ENCODE results near the gene GPC2.
A peak's percentile ranks its signal among the peaks of the same experiment; 100 is the strongest.
"Not testable (repeated sequence)": the region's sequence is repeated elsewhere in the genome, so short reads cannot be mapped to it uniquely, and the experiment has no call there.

Gene GPC2

GRCh38 chr7:100191775-100192174, 14.6 kb upstream of the GPC2 start:
- Histone ChIP-seq H3K4me1 (peaks cover 48% of the 10 kb centered on the region), H3K4me2 (ENCODE audit: low read length) (peak overlapping the region; percentile 47), H3K4me3 (ENCODE audit: low read depth, low read length) (no peak overlapping the region), H3K27me3 (ENCODE audit: control insufficient read depth, insufficient read depth, low read length) (no peaks in the 10 kb centered on the region), H3K9me3 (ENCODE audit: control insufficient read depth, low read length) (no peaks in the 10 kb centered on the region), H3K36me3 (ENCODE audit: control insufficient read depth, insufficient read depth, low read length) (no peaks in the 10 kb centered on the region), H2AFZ (peak overlapping the region; percentile 81), H3K27ac (peak overlapping the region; percentile 92), H3K79me2 (no peaks in the 10 kb centered on the region), H3K9ac (no peak overlapping the region)
- no peak for TF ChIP-seq CTCF (IDR thresholded peaks at IDR 0.05)

DNA sequence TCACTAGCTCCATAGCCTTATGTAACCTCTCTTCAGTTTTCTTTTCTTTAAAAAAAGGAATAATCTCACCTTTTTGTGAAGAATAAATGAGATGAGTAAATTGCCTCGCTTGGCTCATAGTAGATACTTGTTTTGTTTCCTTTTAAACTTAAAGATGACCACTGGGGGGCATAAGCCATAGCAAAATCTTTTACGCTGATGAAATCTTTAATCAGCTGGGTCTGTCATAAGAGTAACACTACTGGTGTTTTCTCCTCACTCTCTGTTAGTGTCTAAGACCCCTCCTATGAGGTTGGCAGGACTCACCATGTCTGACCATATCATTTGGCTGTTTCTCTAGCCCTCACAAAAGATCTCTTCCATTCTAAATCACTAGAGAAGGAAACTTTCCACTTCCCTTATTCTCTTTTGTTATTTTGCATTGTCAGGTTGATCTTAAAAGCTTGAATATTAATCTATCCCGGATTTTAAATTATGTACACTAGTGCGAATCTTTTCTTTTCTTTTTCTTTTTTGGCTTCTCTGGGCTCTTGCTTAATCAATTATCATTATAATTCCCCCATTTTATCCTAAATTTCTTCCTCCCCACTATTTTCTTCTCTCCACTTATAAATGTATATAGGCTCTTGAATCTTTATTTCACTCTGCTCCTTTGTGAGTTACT, 13.0 kb upstream of the GPC2 start:
- no peaks in the 10 kb centered on the region for H3K36me3 ChIP-seq (ENCODE audit: control insufficient read depth, insufficient read depth, low read length)
- peaks cover 48% of the 10 kb centered on the region for H3K4me1 ChIP-seq
- peak overlapping the region; percentile 92 for H3K27ac ChIP-seq
- H3K9ac ChIP-seq: no peak overlapping the region
- TF ChIP-seq CTCF (IDR thresholded peaks at IDR 0.05): peak; percentile 45
- H3K4me3 ChIP-seq (ENCODE audit: low read depth, low read length): no peak overlapping the region
- H3K9me3 ChIP-seq (ENCODE audit: control insufficient read depth, low read length): no peaks in the 10 kb centered on the region
- H3K4me2 ChIP-seq (ENCODE audit: low read length): peak overlapping the region; percentile 48
- no peaks in the 10 kb centered on the region for H3K79me2 ChIP-seq
- H2AFZ ChIP-seq: peak overlapping the region; percentile 81
- H3K27me3 ChIP-seq (ENCODE audit: control insufficient read depth, insufficient read depth, low read length): no peaks in the 10 kb centered on the region

DNA sequence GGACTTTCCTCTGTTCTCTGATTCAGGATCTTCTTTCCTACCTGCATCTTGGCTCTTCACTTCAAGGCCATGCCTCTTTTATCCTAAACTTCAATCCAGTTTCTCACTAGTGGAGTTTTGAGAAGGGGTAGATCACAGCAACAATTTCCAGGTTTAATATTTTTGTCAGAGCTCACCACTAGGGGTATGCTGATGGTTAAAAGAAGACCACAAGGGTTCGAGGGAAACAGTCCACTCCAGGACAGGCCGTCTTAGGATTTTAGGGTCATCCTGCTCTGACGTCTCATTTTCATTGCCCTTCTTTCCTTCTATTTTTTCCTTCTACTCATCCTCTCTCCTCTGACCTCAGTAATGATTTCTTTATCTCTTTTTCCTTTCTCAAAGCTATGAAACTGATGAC, 11.9 kb upstream of the GPC2 start:
- Histone ChIP-seq H3K4me2 (ENCODE audit: low read length) (peak overlapping the region; percentile 40), H3K79me2 (no peaks in the 10 kb centered on the region), H3K27ac (peak overlapping the region; percentile 92), H2AFZ (peak overlapping the region; percentile 81), H3K4me3 (ENCODE audit: low read depth, low read length) (no peak overlapping the region), H3K27me3 (ENCODE audit: control insufficient read depth, insufficient read depth, low read length) (no peaks in the 10 kb centered on the region), H3K36me3 (ENCODE audit: control insufficient read depth, insufficient read depth, low read length) (no peaks in the 10 kb centered on the region), H3K9ac (no peak overlapping the region), H3K4me1 (peaks cover 48% of the 10 kb centered on the region), H3K9me3 (ENCODE audit: control insufficient read depth, low read length) (no peaks in the 10 kb centered on the region)
- peak; percentile 13 for TF ChIP-seq CTCF (IDR thresholded peaks at IDR 0.05)

DNA sequence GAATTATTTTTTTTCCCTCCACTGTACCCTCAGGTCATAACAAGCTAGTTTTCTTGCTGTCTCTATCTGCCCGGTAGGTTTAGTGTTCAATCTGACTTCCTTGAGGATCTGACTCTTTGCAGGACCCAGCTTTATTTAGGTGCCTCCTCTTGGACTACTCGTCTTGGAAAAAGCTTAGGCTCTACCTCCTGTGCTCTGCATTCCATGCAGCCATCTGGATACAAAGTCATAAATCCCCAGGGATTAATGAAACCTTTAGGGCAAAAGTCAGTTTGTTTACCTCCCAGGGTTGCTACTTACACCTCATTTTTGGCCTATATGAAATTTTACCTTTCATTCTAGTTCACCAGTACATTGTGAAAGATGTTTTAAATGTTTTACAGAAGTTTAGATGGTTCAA, 8.5 kb upstream of the GPC2 start:
- Histone ChIP-seq H3K9ac (no peak overlapping the region), H3K4me1 (peaks cover 21% of the 10 kb centered on the region), H3K9me3 (ENCODE audit: control insufficient read depth, low read length) (no peaks in the 10 kb centered on the region), H3K4me2 (ENCODE audit: low read length) (no peak overlapping the region), H2AFZ (no peak overlapping the region), H3K27me3 (ENCODE audit: control insufficient read depth, insufficient read depth, low read length) (no peaks in the 10 kb centered on the region), H3K27ac (no peak overlapping the region), H3K4me3 (ENCODE audit: low read depth, low read length) (no peak overlapping the region), H3K36me3 (ENCODE audit: control insufficient read depth, insufficient read depth, low read length) (no peaks in the 10 kb centered on the region), H3K79me2 (no peaks in the 10 kb centered on the region)
- no peak for TF ChIP-seq CTCF (IDR thresholded peaks at IDR 0.05)

- not testable (repeated sequence) for H3K9ac ChIP-seq; H2AFZ ChIP-seq; H3K27me3 ChIP-seq (ENCODE audit: control insufficient read depth, insufficient read depth, low read length); H3K9me3 ChIP-seq (ENCODE audit: control insufficient read depth, low read length); H3K4me2 ChIP-seq (ENCODE audit: low read length); H3K4me3 ChIP-seq (ENCODE audit: low read depth, low read length); H3K4me1 ChIP-seq; H3K36me3 ChIP-seq (ENCODE audit: control insufficient read depth, insufficient read depth, low read length); H3K27ac ChIP-seq; H3K79me2 ChIP-seq
These were observed 5.9 kb upstream of the GPC2 start for GRCh38 chr7:100183090-100183489.

DNA sequence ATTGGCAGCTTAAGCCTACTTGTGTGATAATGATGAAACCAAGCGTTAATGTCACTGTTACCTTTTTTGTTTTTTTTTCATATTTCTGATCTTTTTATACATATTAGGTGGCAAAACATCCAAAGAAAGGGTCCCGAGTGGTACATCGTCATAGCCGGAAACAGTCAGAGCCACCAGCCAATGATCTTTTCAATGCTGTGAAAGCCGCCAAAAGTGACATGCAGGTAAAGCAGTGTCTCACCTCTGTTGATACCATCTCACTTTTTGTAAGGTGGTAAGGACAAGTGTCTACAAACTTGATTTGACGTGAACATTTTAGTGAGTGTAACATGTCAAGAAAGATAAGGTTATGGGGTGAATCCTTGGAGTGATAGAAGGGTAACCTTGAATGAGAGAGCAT, 5.4 kb upstream of the GPC2 start:
- not testable (repeated sequence) for H3K4me1 ChIP-seq; H3K79me2 ChIP-seq; H3K9ac ChIP-seq; H3K9me3 ChIP-seq (ENCODE audit: control insufficient read depth, low read length); H3K27me3 ChIP-seq (ENCODE audit: control insufficient read depth, insufficient read depth, low read length); H3K4me2 ChIP-seq (ENCODE audit: low read length); H3K36me3 ChIP-seq (ENCODE audit: control insufficient read depth, insufficient read depth, low read length); H3K27ac ChIP-seq; H3K4me3 ChIP-seq (ENCODE audit: low read depth, low read length); H2AFZ ChIP-seq

DNA sequence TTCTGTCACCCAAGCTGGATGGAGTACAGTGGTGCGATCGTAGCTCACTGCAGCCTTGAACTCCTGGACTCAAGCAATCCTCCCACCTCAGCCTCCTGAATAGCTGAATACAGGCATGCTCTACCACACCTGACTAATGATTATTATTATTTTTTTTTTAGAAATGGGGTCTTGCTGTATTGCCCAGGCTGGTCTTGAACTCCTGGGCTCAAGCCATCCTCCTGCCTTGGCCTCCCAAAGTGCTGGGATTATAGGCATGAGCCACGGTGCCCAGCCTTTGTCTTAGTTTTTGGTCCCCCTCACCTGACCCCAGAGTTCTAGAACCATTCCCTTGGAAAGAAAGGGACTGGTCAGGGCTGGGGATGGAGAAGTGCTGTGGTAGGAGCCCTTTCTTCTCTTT, 2.9 kb upstream of the GPC2 start:
- not testable (repeated sequence) for H3K27me3 ChIP-seq (ENCODE audit: control insufficient read depth, insufficient read depth, low read length); H3K4me2 ChIP-seq (ENCODE audit: low read length); H3K27ac ChIP-seq; H2AFZ ChIP-seq; H3K4me1 ChIP-seq; H3K9ac ChIP-seq; H3K36me3 ChIP-seq (ENCODE audit: control insufficient read depth, insufficient read depth, low read length); H3K79me2 ChIP-seq; H3K4me3 ChIP-seq (ENCODE audit: low read depth, low read length); H3K9me3 ChIP-seq (ENCODE audit: control insufficient read depth, low read length)
